ENCODE data around the gene NKX6-1.
A peak's percentile ranks its signal among the peaks of the same experiment; 100 is the strongest.

The NKX6-1 gene

DNA sequence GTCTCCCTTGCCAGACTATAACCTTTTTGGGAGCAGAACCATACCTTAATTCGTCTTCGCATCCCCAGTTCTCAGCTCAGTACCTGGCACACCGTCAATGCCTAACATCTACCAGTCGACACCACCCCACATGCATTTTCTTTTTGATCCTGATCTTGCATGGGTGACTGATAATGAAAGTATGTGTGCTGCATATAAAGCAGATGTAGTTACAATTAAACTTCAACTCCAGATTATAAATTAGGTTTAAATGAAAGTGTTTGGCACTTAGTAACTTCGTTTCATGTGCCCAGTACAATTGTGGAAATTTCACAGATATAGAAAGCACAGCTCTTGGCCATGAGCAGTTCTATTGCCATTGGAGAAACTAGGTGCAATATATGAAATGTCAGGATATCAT, 8.8 kb upstream of the NKX6-1 start:
- Mint-ChIP-seq H3K4me1 (peaks cover 8% of the 10 kb centered on the region), H3K9me3 (no peaks in the 10 kb centered on the region), H3K27me3 (ENCODE audit: low read depth, poor library complexity) (peaks cover 23% of the 10 kb centered on the region), H3K36me3 (ENCODE audit: low read depth) (no peaks in the 10 kb centered on the region), H3K27ac (no peak overlapping the region), H3K4me3 (no peak overlapping the region)
- no peak for DNase-seq
- TF ChIP-seq, protein P1, sequence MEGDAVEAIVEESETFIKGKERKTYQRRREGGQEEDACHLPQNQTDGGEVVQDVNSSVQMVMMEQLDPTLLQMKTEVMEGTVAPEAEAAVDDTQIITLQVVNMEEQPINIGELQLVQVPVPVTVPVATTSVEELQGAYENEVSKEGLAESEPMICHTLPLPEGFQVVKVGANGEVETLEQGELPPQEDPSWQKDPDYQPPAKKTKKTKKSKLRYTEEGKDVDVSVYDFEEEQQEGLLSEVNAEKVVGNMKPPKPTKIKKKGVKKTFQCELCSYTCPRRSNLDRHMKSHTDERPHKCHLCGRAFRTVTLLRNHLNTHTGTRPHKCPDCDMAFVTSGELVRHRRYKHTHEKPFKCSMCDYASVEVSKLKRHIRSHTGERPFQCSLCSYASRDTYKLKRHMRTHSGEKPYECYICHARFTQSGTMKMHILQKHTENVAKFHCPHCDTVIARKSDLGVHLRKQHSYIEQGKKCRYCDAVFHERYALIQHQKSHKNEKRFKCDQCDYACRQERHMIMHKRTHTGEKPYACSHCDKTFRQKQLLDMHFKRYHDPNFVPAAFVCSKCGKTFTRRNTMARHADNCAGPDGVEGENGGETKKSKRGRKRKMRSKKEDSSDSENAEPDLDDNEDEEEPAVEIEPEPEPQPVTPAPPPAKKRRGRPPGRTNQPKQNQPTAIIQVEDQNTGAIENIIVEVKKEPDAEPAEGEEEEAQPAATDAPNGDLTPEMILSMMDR (IDR thresholded peaks at IDR 0.05), result no peak

DNA sequence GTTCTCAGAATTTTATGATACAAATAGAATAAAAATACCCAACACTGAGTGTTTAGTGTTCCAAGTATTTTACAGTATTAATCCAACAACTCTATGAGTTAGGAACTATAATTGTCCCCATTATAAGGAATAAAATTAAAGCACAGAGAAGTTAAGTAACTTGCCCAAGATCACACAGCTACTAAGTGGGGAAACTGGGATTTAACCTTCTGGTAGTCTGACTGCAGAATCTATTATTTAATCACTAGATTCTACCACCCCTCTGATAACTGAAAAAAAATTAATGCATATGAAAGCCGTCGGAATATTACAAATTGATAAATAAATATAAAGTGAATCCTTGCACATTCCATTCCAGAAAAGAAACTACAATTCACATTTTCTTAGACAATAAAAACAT, 5.7 kb upstream of the NKX6-1 start:
- no peaks in the 10 kb centered on the region for H3K9me3 Mint-ChIP-seq
- DNase-seq, result no peak
- TF ChIP-seq, protein P1 (IDR thresholded peaks at IDR 0.05), result no peak
- H3K4me3 Mint-ChIP-seq, result no peak overlapping the region
- H3K27ac Mint-ChIP-seq, result no peak overlapping the region
- peaks cover 54% of the 10 kb centered on the region for H3K27me3 Mint-ChIP-seq (ENCODE audit: low read depth, poor library complexity)
- peaks cover 30% of the 10 kb centered on the region for H3K4me1 Mint-ChIP-seq
- no peaks in the 10 kb centered on the region for H3K36me3 Mint-ChIP-seq (ENCODE audit: low read depth)

DNA sequence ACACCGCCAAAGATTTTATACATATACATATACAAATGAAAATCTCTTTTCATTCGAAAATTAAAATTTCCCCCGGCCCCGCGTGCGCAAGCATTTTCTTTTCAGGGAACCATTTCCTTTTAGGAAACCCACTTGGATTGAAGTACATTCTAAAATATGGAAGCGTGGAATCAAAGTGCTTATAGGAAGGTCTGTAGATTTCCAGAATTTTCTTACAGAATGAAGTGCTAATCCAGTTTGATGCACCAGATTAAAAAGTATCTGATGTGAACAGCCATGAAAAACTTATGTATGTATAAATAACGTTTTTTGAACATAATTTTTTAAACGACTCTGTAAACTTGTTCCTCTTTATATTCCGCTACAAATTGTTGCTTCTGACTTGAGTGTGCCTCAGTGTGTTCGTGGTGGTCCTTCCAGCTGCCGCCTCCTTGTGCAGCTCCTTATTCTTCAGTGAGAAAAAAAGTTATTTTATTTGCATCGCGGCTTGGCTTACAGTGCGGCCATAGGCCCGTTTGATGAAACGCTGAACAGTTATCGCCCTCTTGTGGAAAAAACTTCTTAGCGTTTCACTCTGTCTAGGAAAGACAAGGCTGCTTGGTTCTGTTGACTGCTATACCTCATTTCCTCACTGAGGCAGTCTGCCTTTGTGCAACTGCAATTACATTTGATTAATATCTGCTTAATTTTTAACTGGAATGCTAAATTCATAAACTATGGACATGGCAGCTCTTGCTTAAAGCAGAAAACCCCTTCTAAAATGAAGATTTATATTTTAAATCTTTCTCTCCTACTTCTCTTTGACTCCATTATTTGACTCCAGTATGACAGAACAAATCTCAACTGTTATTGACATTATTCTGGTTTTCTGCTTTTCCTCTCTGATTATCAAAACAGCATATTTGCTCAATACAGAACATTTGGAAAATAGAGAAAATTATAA, 4.7 kb upstream of the NKX6-1 start:
- H3K27ac Mint-ChIP-seq, result no peak overlapping the region
- peaks cover 37% of the 10 kb centered on the region for H3K4me1 Mint-ChIP-seq
- no peaks in the 10 kb centered on the region for H3K9me3 Mint-ChIP-seq
- TF ChIP-seq, protein P1 (IDR thresholded peaks at IDR 0.05), result peak; percentile 70
- no peaks in the 10 kb centered on the region for H3K36me3 Mint-ChIP-seq (ENCODE audit: low read depth)
- H3K27me3 Mint-ChIP-seq (ENCODE audit: low read depth, poor library complexity), result peaks cover 65% of the 10 kb centered on the region
- no peak overlapping the region for H3K4me3 Mint-ChIP-seq
- DNase-seq, result peak; percentile 52

DNA sequence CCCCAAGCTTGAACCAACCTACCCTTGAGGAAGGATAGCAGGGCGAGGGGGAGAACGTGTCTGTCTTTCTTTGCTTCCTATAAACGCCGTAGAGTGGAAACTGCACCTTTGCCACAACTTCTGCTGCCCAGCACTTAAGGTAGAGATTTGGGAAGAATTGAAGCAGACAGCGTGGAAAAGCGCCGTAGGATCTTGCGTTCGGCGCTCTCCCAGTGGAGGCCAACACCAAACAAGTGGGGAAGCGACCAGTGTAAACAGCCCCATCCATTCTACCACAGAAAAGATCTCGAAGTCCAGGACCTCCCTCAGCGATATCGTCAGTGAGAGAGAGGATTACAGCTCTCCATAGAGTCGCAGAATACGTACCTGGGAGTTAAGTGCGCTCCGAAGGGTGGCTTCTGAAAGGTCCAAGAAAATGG, 3.9 kb upstream of the NKX6-1 start:
- TF ChIP-seq, protein P1 (IDR thresholded peaks at IDR 0.05), result no peak
- Mint-ChIP-seq H3K36me3 (ENCODE audit: low read depth) (no peaks in the 10 kb centered on the region), H3K27me3 (ENCODE audit: low read depth, poor library complexity) (peaks cover 73% of the 10 kb centered on the region), H3K27ac (no peak overlapping the region), H3K4me3 (peak overlapping the region; percentile 9), H3K4me1 (peaks cover 42% of the 10 kb centered on the region), H3K9me3 (no peaks in the 10 kb centered on the region)
- no peak for DNase-seq

DNA sequence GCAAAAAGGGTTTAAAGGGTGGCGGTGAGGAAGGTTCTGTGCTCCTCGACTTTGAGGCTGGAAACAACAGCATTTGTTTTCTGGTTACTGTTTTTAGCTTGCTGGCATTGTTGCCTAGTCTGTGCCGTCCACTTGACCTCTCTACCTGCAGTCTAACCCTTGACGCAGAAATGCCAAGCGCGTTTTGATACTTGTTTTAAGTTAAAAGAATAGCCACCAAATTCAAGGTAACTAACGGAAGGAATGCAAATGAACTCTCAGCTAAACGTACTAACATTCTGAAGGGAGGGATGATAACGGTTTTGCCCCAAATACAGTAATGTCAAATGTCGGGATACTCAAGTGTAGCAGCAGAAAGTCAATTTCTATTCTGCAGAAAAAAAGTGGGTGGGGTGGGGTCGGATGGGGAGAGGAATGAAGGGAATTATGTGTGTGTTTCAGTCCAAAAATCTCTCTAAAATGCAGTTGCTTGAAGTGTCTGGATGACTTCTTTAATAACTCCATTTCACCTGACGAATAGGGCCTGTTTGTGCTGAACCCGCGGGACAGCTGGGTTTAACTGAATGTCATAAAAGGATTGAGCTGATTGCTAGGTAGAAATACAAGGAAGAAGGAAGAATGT, 3.4 kb upstream of the NKX6-1 start:
- peak overlapping the region; percentile 9 for H3K4me3 Mint-ChIP-seq
- no peaks in the 10 kb centered on the region for H3K9me3 Mint-ChIP-seq
- peaks cover 42% of the 10 kb centered on the region for H3K4me1 Mint-ChIP-seq
- H3K36me3 Mint-ChIP-seq (ENCODE audit: low read depth), result no peaks in the 10 kb centered on the region
- peaks cover 75% of the 10 kb centered on the region for H3K27me3 Mint-ChIP-seq (ENCODE audit: low read depth, poor library complexity)
- TF ChIP-seq, protein P1 (IDR thresholded peaks at IDR 0.05), result no peak
- no peak for DNase-seq
- no peak overlapping the region for H3K27ac Mint-ChIP-seq
